IgD-negative memory B cell (primary cell): ENCODE measurements around the gene BCL7A. TPM values are rescaled to one million over a fixed set of nuclear protein-coding genes. Genes with fewer than 3 reads are reported as not detected.
"Not testable (repeated sequence)": the region's sequence is repeated elsewhere in the genome, so short reads cannot be mapped to it uniquely, and the experiment has no call there.

ENCODE experiments used
- H3K27ac Mint-ChIP-seq, 3 donors: one replicate each; pipeline ENCODE4 v1.8.0; 2020 to 2022; ENCODE audit warnings: mild to moderate bottlenecking in 3 of 3, mixed read lengths in 3 of 3, moderate library complexity in 1 of 3
- H3K27me3 Mint-ChIP-seq: one replicate; pipeline ENCODE4 v1.8.0; 2021; ENCODE audit warnings: mixed read lengths
- H3K36me3 Mint-ChIP-seq: one replicate; pipeline ENCODE4 v1.8.0; 2020; ENCODE audit warnings: mild to moderate bottlenecking, mixed read lengths
- H3K4me1 Mint-ChIP-seq, 3 donors: one replicate each; pipeline ENCODE4 v1.8.0; 2020 to 2022; ENCODE audit warnings: mixed read lengths in 3 of 3, mild to moderate bottlenecking in 1 of 3
- H3K4me3 Mint-ChIP-seq, 4 donors: one replicate each; pipeline ENCODE4 v1.8.0; 2020 to 2022; ENCODE audit warnings: mild to moderate bottlenecking in 4 of 4, mixed read lengths in 4 of 4, moderate library complexity in 3 of 4
- H3K9me3 Mint-ChIP-seq, 3 donors: one replicate each; pipeline ENCODE4 v1.8.0; 2020 to 2021; ENCODE audit warnings: mixed read lengths in 3 of 3, mild to moderate bottlenecking in 1 of 3
- polyA plus RNA-seq: library from polyadenylated mRNA; unstranded; fragments of 300-500 nt; fragmentation: Illumina TruSeq; gene quantifications from one replicate; pipeline ENCODE4 v1.2.3, GENCODE V29; 2021

Gene BCL7A
- polyA plus RNA-seq: 18.7 TPM

- H3K4me3 Mint-ChIP-seq: peak within 1 kb of the TSS; percentile 87 to 98 (median 95)
- peaks cover 8% of the 10 kb centered on the region for H3K36me3 Mint-ChIP-seq
- peaks cover 11% of the 10 kb centered on the region for H3K27me3 Mint-ChIP-seq
- peak within 1 kb of the TSS; percentile 86 to 97 (median 95) for H3K27ac Mint-ChIP-seq
- peaks cover 15 to 23% (median 20%) of the 10 kb centered on the region in 3 donors for H3K4me1 Mint-ChIP-seq
- H3K9me3 Mint-ChIP-seq: peaks cover 0 to 5% (median 4%) of the 10 kb centered on the region in 3 donors
These were observed at the start of gene BCL7A for GRCh38 chr12:122021822-122022392. Gene BCL7A, plus strand, starts transcription at chr12:122021884. Its CDS starts 208 bp downstream, at chr12:122022092.

DNA sequence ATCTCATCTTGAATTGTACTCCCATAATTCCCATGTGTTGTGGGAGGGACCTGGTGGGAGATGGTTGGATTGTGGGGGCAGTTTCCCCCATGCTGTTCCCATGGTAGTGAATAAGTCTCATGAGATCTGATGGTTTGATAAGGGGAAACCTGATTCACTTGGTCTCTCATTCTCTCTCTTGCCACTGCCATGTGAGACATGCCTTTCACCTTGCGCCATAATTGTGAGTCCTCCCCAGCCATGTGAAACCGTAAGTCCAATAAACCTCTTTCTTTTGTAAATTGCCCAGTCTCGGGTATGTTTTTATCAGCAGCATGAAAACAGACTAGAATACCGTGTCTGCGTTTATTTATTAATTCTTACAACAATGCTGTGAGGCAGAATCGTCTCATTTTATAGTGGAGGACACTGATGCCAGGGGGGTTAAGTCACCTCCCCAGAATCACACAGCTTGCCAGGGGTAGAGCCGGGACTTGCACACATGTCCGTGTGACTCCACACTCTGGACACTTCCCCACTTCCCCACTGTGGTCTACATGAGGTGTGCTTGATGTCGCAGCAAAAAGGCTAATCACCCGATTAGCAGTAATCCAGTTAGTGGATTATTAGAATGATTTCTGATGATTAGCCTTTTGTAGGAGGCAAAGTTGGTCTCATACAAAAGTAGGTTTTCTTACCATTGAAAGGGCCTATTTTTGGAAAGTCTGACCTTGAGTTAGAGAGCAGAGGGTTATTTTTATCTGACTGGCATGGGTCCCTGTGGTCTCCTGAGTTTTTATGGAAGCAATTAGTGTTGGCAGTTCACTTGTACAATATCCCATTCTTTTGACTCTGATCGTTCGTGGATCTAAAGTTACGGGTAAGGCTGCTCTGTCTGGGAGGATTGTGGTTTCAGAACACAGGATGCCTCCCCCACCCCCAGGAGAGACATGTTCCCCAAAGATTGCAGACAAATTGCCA, 47.4 kb upstream of the BCL7A start:
- peaks cover 2% of the 10 kb centered on the region for H3K27me3 Mint-ChIP-seq
- H3K36me3 Mint-ChIP-seq: peaks cover 3% of the 10 kb centered on the region
- peaks cover 0 to 3% (median 1%) of the 10 kb centered on the region in 3 donors for H3K4me1 Mint-ChIP-seq
- no peak overlapping the region for H3K27ac Mint-ChIP-seq
- no peak overlapping the region for H3K4me3 Mint-ChIP-seq
- peaks cover 0 to 3% (median 0%) of the 10 kb centered on the region in 3 donors for H3K9me3 Mint-ChIP-seq

DNA sequence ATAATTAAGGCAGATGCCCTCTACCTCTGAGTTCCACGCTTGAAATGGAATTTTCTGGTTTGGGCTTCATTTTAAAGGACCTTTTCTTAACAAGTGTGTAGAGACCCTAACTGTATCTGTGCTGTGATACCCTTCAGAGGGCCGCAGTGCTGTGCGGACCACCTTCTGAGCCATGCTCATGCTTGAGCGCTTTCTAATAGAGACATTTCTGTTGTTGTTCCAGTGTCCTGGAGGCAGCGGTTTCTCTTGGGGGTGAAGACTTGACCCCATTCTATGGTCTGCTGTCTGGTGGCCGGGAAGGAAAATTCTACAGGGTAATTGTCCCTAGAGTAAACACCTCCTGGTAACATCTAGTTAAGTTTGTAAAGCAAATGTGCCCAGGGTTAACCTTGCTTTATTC, 46.7 kb upstream of the BCL7A start:
- Mint-ChIP-seq H3K36me3 (peaks cover 3% of the 10 kb centered on the region), H3K9me3 (peaks cover 0 to 3% (median 0%) of the 10 kb centered on the region in 3 donors), H3K27ac (no peak overlapping the region), H3K4me1 (peaks cover 2 to 5% (median 3%) of the 10 kb centered on the region in 3 donors), H3K27me3 (peaks cover 2% of the 10 kb centered on the region), H3K4me3 (no peak overlapping the region)

- H3K27ac Mint-ChIP-seq: no peak overlapping the region
- H3K4me3 Mint-ChIP-seq: no peak overlapping the region
- peaks cover 0 to 3% (median 0%) of the 10 kb centered on the region in 3 donors for H3K9me3 Mint-ChIP-seq
- H3K27me3 Mint-ChIP-seq: peaks cover 2% of the 10 kb centered on the region
- H3K36me3 Mint-ChIP-seq: peaks cover 2% of the 10 kb centered on the region
- peaks cover 11 to 15% (median 12%) of the 10 kb centered on the region in 3 donors for H3K4me1 Mint-ChIP-seq
These were observed 44.7 kb upstream of the BCL7A start for GRCh38 chr12:121976950-121977349.

DNA sequence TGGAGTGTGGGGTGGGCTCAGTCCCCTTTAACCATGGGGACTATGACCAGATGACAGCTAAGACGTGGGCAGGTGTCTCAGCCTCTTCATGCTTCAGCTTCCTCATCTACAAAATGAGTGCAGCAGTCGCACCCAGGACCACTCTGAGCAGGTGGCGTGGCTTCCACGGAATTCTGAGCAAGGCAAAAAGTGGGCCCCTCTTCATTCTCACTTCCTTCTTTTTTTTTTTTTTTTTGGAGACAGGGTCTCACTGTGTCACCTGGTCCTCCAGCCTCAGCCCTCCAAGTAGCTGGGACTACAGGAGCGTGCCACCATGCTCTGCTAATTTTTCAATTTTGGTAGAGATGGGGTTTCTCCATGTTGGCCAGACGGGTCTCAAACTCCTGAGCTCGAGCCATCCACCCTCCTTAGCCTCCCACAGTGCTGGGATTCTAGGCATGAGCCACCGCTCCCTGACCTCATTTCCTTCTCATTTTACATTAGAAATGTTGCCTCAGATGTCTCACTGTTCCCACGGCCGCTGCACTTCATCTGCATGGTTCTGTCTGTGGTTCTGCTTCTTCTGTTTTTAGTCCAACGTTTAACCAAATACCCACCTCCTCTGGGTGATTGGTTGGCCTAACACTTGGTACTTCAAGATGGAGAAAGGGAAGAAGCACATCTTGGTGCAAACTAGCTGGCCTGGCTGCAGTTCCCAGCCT, 41.3 kb upstream of the BCL7A start:
- Mint-ChIP-seq H3K27ac (peak overlapping the region; percentile 28 to 92 (median 83)), H3K4me1 (peaks cover 11 to 31% (median 13%) of the 10 kb centered on the region in 3 donors), H3K4me3 (peak overlapping the region; percentile 55 to 86 (median 71)), H3K9me3 (no peaks in the 10 kb centered on the region), H3K36me3 (no peaks in the 10 kb centered on the region), H3K27me3 (no peaks in the 10 kb centered on the region)

- Mint-ChIP-seq H3K9me3 (no peaks in the 10 kb centered on the region), H3K36me3 (no peaks in the 10 kb centered on the region), H3K4me1 (peaks cover 11 to 31% (median 13%) of the 10 kb centered on the region in 3 donors), H3K27me3 (no peaks in the 10 kb centered on the region), H3K4me3 (peak overlapping the region; percentile 55 to 86 (median 71)), H3K27ac (peak overlapping the region in 2 of 3 donors; percentile 83 to 92)
These were observed 40.8 kb upstream of the BCL7A start for GRCh38 chr12:121980892-121981272.

DNA sequence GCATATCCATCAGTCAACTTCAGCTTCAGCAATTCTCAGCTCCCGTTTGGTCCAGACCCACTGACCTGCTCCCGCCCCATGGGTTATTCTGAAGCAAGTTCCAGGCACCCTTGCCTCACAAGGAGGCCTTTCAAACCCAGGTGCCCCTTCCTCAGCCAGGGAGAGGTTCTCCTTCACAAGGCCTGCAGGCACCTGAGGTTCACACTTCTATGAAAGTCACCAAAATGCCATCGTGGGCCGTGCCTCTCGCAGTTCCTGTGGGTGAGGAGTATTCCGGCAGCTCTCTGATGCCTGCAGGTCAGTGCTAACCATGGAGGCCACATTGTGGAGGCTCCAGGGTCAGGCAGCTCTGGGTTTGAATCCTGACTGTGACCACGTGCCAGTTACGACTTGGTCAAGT, 40.2 kb upstream of the BCL7A start:
- H3K27me3 Mint-ChIP-seq: no peaks in the 10 kb centered on the region
- H3K36me3 Mint-ChIP-seq: no peaks in the 10 kb centered on the region
- peak overlapping the region in 1 of 3 donors; percentile 69 for H3K27ac Mint-ChIP-seq
- H3K4me1 Mint-ChIP-seq: peaks cover 11 to 31% (median 13%) of the 10 kb centered on the region in 3 donors
- H3K4me3 Mint-ChIP-seq: no peak overlapping the region
- no peaks in the 10 kb centered on the region for H3K9me3 Mint-ChIP-seq

- H3K4me3 Mint-ChIP-seq: peak overlapping the region in 2 of 4 donors; percentile 9 to 65
- no peak overlapping the region for H3K27ac Mint-ChIP-seq
These were observed 38.7 kb upstream of the BCL7A start for GRCh38 chr12:121982950-121983349.

DNA sequence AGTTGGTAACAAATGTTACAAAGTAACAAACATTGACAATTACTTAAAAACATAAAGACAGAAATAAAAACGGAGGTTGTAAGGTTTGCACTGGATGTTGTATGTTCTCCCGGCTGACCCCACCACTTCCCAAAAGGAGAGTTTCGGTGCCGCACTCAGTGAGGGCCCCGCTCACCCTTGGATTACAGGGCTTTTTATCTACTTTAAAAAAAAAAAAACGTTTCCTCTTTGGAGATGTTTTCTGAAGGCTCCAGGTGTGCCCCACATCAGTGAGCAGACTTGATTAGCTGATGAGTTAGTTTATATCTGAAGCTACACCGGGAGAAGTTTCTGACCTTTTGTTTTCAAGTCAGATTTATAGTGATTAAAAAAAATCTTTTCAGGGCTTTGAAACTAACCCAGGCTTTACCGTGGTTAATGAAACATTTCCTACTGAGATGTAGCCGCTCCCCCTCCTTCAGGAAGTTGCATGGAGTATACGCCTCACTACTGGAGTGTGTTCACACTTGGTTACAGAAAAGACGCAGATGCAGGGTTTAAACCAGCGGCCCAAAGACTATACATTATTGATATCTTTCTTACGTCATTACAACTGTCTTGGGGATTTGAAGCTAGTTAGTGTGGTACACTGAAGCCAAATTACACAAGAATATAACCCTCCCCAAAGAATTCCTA, 38.0 kb upstream of the BCL7A start:
- Mint-ChIP-seq H3K4me3 (no peak overlapping the region), H3K27ac (no peak overlapping the region), H3K4me1 (peaks cover 11 to 31% (median 13%) of the 10 kb centered on the region in 3 donors)

More at GRCh38 chr12:121982950-121983349, 38.7 kb upstream of the BCL7A start:
- Mint-ChIP-seq H3K27me3 (no peaks in the 10 kb centered on the region), H3K36me3 (no peaks in the 10 kb centered on the region), H3K9me3 (no peaks in the 10 kb centered on the region), H3K4me1 (peaks cover 11 to 31% (median 13%) of the 10 kb centered on the region in 3 donors)

GRCh38 chr12:121986489-121987245, 35.0 kb upstream of the BCL7A start:
- no peak overlapping the region for H3K27ac Mint-ChIP-seq
- H3K4me3 Mint-ChIP-seq: no peak overlapping the region
- H3K4me1 Mint-ChIP-seq: peaks cover 6 to 27% (median 11%) of the 10 kb centered on the region in 3 donors
- H3K27me3 Mint-ChIP-seq: no peaks in the 10 kb centered on the region
- no peaks in the 10 kb centered on the region for H3K36me3 Mint-ChIP-seq
- H3K9me3 Mint-ChIP-seq: no peaks in the 10 kb centered on the region

More for the DNA sequence above, 38.0 kb upstream of the BCL7A start:
- Mint-ChIP-seq H3K9me3 (no peaks in the 10 kb centered on the region), H3K36me3 (no peaks in the 10 kb centered on the region), H3K27me3 (no peaks in the 10 kb centered on the region)

DNA sequence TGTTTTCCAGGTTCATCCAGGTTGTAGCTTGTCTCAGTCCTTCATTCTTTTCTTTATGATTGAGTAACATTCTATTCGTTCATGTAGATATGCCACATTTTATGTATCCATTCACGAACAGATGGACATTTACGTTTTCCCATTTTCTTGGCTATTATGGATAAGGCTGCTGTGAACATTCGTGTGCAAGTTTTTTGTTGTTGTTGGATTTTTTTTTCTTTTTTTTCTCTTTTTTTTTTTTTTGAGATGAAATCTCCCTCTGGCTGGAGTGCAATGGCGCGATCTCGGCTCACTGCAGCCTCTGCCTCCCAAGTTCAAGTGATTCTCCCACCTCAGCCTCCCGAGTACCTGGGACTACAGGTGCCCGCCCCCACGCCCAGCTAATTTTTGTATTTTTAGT, 33.2 kb upstream of the BCL7A start:
- H3K4me3 Mint-ChIP-seq, H3K9me3 Mint-ChIP-seq, H3K27ac Mint-ChIP-seq, H3K27me3 Mint-ChIP-seq, H3K36me3 Mint-ChIP-seq: not testable (repeated sequence)
- H3K4me1 Mint-ChIP-seq: peaks cover 12 to 24% (median 16%) of the 10 kb centered on the region in 3 donors

DNA sequence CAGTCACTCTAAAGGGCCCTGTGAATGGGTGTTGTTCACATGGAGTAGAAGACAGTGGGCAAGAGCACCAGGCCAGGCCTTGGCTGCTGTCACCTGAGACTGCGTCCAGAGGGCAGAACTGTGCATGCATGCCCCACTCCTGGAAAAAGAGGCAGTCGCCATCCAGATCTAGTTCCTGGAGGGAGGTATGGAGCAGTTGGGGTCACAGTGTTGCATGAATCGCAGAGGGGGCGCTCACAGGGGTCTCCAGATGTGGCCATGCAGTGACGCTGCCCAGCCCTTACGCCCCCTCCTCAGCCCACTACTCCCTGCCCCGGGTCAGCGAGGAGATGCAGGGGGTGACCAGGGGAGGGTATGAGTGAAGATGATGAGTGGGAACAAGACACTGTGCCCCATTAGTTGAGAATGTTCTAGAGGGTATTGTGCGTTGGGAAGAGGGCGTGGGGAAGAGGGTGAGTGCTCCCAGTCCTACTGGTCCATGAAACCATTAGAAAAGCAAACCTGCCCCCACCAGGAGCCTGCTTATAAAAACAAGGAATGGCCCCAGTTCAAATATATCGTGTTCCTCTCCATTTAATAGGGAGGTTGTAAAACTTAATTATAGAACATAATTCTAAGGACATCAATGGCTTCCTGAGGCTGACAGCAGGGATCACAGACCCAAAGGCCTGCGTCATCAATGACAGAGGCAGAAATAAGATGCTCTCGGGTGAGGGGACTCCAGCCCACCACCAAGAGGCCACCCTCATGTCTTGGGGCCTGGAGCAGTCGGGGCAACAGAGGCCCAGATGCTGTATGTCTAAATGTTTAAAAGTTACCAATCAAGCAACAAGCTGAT, 32.2 kb upstream of the BCL7A start:
- H3K36me3 Mint-ChIP-seq: no peaks in the 10 kb centered on the region
- H3K4me1 Mint-ChIP-seq: peaks cover 12 to 18% (median 15%) of the 10 kb centered on the region in 3 donors
- peak overlapping the region in 1 of 3 donors; percentile 39 for H3K27ac Mint-ChIP-seq
- no peaks in the 10 kb centered on the region for H3K27me3 Mint-ChIP-seq
- H3K4me3 Mint-ChIP-seq: peak overlapping the region in 1 of 4 donors; percentile 39
- H3K9me3 Mint-ChIP-seq: no peaks in the 10 kb centered on the region

DNA sequence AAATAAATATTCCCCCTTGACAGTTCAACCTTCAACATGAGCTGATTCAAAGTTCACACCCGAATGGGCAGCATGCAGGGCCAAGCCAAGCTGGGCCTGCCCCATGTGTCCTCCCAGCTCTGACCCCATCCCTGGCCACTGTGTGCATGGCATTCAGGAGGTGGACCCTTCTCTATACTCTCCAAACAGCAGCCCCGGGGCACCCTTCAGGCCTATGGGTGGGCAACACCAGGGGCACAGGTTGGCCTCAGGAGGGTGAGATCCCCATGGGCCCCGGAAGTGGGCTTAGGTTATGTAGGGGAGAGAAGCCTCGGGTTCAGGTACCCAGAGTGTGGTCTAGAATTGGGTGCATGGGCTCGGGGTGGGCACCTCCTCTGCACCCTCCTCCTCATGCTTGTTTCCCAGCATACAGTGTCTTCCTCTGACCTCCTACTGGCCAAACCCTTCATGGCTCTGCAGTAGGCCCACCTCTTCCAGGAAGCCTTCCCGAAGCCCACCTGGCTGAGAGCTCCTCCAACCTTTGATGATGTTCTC, 31.5 kb upstream of the BCL7A start:
- H3K36me3 Mint-ChIP-seq: no peaks in the 10 kb centered on the region
- no peaks in the 10 kb centered on the region for H3K9me3 Mint-ChIP-seq
- H3K4me1 Mint-ChIP-seq: peaks cover 12 to 15% (median 14%) of the 10 kb centered on the region in 3 donors
- no peak overlapping the region for H3K4me3 Mint-ChIP-seq
- H3K27me3 Mint-ChIP-seq: no peaks in the 10 kb centered on the region
- peak overlapping the region in 1 of 3 donors; percentile 46 for H3K27ac Mint-ChIP-seq
